HK-2 (cell line): ENCODE measurements around the gene PCSK1N.
"Not testable (repeated sequence)": the region's sequence is repeated elsewhere in the genome, so short reads cannot be mapped to it uniquely, and the experiment has no call there.

Experiments used
- DNase-seq: peaks from one replicate; pipeline ENCODE4 v3.0.0-alpha.2; 2018; ENCODE audit not compliant: unreplicated experiment

Gene PCSK1N

DNA sequence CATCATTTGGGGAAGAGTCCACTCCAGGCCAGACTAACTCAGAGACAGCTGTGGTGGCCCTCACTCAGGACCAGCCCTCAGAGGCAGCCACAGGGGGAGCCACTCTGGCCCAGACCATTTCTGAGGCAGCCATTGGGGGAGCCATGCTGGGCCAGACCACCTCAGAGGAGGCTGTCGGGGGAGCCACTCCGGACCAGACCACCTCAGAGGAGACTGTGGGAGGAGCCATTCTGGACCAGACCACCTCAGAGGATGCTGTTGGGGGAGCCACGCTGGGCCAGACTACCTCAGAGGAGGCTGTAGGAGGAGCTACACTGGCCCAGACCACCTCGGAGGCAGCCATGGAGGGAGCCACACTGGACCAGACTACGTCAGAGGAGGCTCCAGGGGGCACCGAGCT lies 12.4 kb downstream of the PCSK1N start:
- DNase-seq = no peak

DNA sequence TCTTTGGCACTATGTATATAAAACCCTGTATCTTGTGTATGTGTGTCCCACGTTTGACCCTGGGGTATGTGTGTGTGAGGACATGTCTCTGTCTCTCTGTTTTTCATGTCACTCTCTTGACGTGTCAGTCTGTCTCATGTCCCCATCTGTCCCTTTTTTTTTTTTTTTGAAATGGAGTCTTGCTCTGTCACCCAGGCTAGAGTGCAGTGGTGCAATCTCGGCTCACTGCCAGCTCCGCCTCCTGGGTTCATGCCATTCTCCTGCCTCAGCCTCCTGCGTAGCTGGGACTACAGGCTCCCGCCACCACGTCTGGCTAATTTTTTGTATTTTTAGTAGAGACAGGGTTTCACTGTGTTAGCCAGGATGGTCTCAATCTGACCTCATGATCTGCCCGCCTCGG lies 16.0 kb downstream of the PCSK1N start:
- not testable (repeated sequence) for DNase-seq

DNA sequence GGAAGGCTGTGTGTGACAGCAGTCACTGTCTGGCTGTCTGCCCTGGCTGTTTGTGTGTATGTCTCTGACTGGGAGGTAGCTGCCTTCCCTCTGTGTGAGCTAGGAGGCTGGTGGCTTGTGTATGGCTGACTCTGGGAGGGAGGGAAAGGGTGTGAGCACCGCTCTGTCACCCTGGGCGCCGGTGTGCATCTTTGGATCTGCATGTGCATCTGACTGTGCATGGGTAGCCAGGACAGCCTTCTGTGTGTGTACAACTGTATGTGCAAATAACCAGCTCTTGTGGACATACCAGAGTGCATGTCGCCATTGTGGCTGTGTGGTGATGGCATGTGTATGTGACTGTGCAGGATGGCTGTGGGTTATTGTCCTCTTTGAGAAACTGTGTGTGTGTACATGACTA lies 16.5 kb downstream of the PCSK1N start:
- DNase-seq = no peak

DNA sequence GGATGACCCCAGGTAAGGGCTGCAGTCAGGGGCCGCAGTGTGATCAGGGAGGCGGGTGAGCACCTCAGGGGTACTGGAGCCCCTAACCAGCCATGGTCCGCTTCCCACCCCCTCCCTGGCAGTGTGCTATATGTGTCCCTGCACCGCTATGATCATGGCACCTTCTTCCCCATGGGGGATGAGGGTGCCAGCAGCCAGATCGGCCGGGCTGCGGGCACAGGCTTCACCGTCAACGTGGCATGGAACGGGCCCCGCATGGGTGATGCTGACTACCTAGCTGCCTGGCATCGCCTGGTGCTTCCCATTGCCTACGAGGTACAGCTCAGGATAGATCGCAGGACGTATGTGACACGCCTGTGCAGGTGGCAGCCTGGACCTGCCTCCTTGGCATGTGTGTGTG lies 17.3 kb downstream of the PCSK1N start:
- DNase-seq = no peak

GRCh38 chrX:48816014-48816810 lies 19.2 kb downstream of the PCSK1N start:
- no peak for DNase-seq

- no peak for DNase-seq
These were observed 20.1 kb downstream of the PCSK1N start for GRCh38 chrX:48815266-48815665.

DNA sequence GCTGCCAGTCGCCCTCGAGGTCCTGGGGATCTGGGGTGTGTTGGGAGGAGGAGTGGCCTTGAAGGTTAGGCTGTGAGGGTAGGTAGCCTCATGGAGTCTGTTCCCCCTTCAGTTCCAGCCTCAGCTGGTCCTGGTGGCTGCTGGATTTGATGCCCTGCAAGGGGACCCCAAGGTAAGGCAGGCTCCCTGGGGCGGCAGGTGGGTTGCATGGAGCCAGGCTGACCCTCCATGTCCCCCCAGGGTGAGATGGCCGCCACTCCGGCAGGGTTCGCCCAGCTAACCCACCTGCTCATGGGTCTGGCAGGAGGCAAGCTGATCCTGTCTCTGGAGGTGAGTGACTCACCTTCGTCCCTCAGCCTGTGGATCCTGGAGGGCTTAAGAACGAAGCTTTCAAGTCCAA lies 20.7 kb downstream of the PCSK1N start:
- no peak for DNase-seq

DNA sequence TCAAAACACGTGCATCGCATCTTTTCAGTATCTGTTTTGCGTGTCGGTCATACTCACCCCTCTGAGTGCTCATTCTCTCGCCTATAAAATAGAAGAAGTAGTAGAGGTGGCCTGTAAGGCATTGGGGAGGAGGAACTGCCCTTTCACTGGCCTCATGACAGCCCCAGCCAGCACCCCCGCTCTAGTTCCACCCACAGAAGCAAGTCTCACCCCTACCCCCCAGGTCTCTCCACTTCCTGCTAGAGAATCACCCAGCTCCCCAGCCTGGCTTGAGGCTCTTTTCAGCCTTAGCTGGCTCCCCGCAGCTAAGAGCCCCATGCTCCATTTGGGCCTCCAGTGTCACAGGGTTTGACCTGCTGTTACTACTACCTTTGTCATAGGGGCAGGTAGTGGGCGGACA lies 21.8 kb downstream of the PCSK1N start:
- no peak for DNase-seq

DNA sequence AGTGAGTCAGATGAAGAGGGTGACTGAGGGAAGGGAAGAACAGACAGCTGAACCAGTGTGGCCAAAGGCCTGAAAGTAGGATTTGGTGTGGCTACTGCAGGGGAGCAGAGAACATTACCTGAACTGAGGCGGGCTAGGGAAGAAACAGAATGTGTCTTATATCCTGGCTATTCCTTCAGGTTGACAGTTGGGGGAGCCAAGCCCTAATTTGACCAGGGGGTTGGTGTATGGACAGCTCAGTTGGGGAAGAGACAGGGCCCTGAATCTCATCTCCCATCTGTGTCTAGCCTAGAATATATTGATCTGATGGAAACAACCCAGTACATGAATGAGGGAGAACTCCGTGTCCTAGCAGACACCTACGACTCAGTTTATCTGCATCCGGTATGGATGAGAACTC lies 29.3 kb downstream of the PCSK1N start:
- no peak for DNase-seq

- DNase-seq = no peak
These were observed 32.6 kb downstream of the PCSK1N start for GRCh38 chrX:48802905-48803200.

- DNase-seq = peak; percentile 82
These were observed 33.1 kb downstream of the PCSK1N start for GRCh38 chrX:48802089-48802904.

- DNase-seq = peak; percentile 97
These were observed 33.9 kb downstream of the PCSK1N start, which contains the start of gene HDAC6 for GRCh38 chrX:48801280-48802088. TSS of gene HDAC6 (plus strand) at chrX:48802067. CDS start at chrX:48802693, 626 bp downstream.

GRCh38 chrX:48800574-48801279 lies 34.7 kb downstream of the PCSK1N start:
- DNase-seq = no peak

DNA sequence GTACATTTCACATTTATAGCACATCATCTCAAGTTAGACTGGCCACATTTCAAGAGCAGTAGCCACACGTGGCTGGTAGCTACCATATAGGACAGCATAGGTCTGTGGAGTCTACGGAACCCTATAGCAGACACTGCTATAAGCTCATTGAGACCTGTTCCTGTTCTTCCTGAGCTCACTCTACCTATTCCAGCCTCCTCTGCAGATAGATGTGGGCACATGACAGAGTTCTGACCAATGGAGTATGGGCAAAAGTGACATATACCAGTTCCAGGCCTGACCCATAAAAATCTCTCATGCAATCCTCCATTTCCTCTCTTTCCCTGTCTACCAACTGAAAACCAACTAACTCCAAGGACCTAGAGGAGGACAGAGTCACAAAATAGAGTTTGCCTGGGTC lies 37.1 kb downstream of the PCSK1N start:
- DNase-seq = no peak

- DNase-seq = peak; percentile 65
These were observed 40.4 kb downstream of the PCSK1N start for GRCh38 chrX:48794911-48795515.

- no peak for DNase-seq
These were observed 41.0 kb downstream of the PCSK1N start for GRCh38 chrX:48794340-48794910.

- DNase-seq = no peak
These were observed 41.5 kb downstream of the PCSK1N start for GRCh38 chrX:48793935-48794334.

DNA sequence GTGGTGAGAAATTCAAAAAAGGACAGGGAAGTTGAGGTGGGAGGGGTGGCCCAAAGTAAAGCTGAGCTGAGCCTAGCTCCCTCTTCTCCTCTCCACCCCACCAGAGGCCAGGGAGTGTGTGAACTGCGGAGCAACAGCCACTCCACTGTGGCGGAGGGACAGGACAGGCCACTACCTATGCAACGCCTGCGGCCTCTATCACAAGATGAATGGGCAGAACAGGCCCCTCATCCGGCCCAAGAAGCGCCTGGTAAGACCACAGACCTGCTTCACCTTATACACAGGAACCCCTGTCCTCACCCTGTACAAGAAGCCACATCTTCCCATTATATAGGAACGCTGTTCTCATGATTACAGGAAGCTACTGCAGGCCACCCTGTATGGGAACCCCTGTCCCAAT lies 43.2 kb downstream of the PCSK1N start:
- DNase-seq = no peak

DNA sequence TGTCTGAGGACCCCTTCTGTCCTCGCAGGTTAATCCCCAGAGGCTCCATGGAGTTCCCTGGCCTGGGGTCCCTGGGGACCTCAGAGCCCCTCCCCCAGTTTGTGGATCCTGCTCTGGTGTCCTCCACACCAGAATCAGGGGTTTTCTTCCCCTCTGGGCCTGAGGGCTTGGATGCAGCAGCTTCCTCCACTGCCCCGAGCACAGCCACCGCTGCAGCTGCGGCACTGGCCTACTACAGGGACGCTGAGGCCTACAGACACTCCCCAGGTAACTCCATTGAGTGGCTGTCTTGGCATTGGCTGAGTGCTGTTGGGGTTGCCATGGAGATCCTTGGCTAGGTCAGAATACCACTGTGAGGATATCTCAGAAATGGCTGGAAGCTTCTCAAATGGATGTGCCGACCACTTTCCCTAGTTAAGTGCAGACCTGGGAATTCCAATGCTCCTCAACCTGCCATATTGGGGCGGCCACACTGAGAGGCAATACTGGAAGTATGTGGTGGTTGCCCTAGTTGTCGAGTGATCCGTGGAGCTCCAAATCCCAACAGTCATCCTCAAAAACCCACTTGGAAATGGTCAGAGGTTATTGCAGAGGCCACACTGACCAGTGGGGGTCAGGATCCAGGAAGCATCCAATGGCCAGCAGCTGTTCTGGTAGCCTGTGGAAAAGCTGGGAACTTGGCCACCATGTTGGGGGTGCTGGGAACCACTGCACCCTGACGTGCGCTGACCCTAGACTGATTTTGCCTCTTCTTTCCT lies 44.2 kb downstream of the PCSK1N start:
- no peak for DNase-seq

GRCh38 chrX:48790477-48790876 lies 44.9 kb downstream of the PCSK1N start:
- no peak for DNase-seq
